H9 (cell line): ENCODE data around the gene DCAF6. TPM values are rescaled to one million over a fixed set of nuclear protein-coding genes. Genes with fewer than 3 reads are reported as not detected.
A peak's percentile ranks its signal among the peaks of the same experiment; 100 is the strongest.

Experiments
- DNase-seq: peaks from one replicate; pipeline ENCODE4 v3.0.0-alpha.2; 2017
- H2AFZ ChIP-seq: one replicate; pipeline ENCODE4 v1.6.1; 2013; ENCODE audit warnings: mild to moderate bottlenecking, low read length, control low read depth, moderate library complexity
- H2AK5ac ChIP-seq: 2 replicates; pipeline ENCODE4 v1.6.1; 2013; ENCODE audit warnings: low read length, control low read depth, mixed read lengths; ENCODE audit not compliant: insufficient read length
- H2BK120ac ChIP-seq: one replicate; pipeline ENCODE4 v1.6.1; 2013; ENCODE audit warnings: low read depth, mild to moderate bottlenecking, low read length, control low read depth, inconsistent platforms; ENCODE audit not compliant: poor library complexity, severe bottlenecking
- H2BK12ac ChIP-seq: 2 replicates; pipeline ENCODE4 v1.6.1; 2013; ENCODE audit warnings: low read length, control low read depth, mixed read lengths, low read depth; ENCODE audit not compliant: insufficient read length
- H2BK15ac ChIP-seq: 2 replicates; pipeline ENCODE4 v1.6.1; 2013; ENCODE audit warnings: low read depth, low read length, control low read depth
- H2BK20ac ChIP-seq: one replicate; pipeline ENCODE4 v1.6.1; 2013; ENCODE audit warnings: low read depth, mild to moderate bottlenecking, low read length, control low read depth, inconsistent platforms; ENCODE audit not compliant: poor library complexity, severe bottlenecking
- H2BK5ac ChIP-seq: 2 replicates; pipeline ENCODE4 v1.6.1; 2013; ENCODE audit warnings: low read length, control low read depth, mixed read lengths; ENCODE audit not compliant: insufficient read length
- H3K14ac ChIP-seq: 2 replicates; pipeline ENCODE4 v1.6.1; 2013; ENCODE audit warnings: low read length, control low read depth; ENCODE audit not compliant: insufficient read depth
- H3K18ac ChIP-seq: 2 replicates; pipeline ENCODE4 v1.6.1; 2013; ENCODE audit warnings: low read depth, mild to moderate bottlenecking, mixed read lengths, low read length, control low read depth; ENCODE audit not compliant: insufficient read length
- H3K23ac ChIP-seq: 2 replicates; pipeline ENCODE4 v1.6.1; 2013; ENCODE audit warnings: low read length, control low read depth, mixed read lengths, low read depth; ENCODE audit not compliant: insufficient read length
- H3K23me2 ChIP-seq: 2 replicates; pipeline ENCODE4 v1.6.1; 2013; ENCODE audit warnings: low read depth, mild to moderate bottlenecking, mixed read lengths, low read length, control low read depth; ENCODE audit not compliant: insufficient read length, poor library complexity, severe bottlenecking
- H3K27ac ChIP-seq: 2 replicates; pipeline ENCODE4 v1.5.1; 2013; ENCODE audit warnings: low read length, control low read depth, mixed read lengths, low read depth; ENCODE audit not compliant: insufficient read length
- H3K27me3 ChIP-seq: 2 replicates; pipeline ENCODE4 v1.6.1; 2013; ENCODE audit warnings: low read length, control low read depth, inconsistent platforms; ENCODE audit not compliant: insufficient read depth
- H3K4ac ChIP-seq: 2 replicates; pipeline ENCODE4 v1.6.1; 2013; ENCODE audit warnings: low read depth, mild to moderate bottlenecking, control low read depth, inconsistent platforms, low read length, moderate library complexity
- H3K4me1 ChIP-seq: 2 replicates; pipeline ENCODE4 v1.6.1; 2013; ENCODE audit warnings: low read length, control low read depth, inconsistent platforms; ENCODE audit not compliant: insufficient read depth
- H3K4me2 ChIP-seq: 2 replicates; pipeline ENCODE4 v1.6.1; 2013; ENCODE audit warnings: low read length, control low read depth, mixed read lengths; ENCODE audit not compliant: insufficient read length, insufficient read depth
- H3K56ac ChIP-seq: 2 replicates; pipeline ENCODE4 v1.6.1; 2013; ENCODE audit warnings: low read depth, mild to moderate bottlenecking, mixed read lengths, low read length, control low read depth; ENCODE audit not compliant: insufficient read length
- H3K79me1 ChIP-seq: 2 replicates; pipeline ENCODE4 v1.6.1; 2013; ENCODE audit warnings: low read depth, mild to moderate bottlenecking, moderate library complexity, low read length, control low read depth, inconsistent platforms; ENCODE audit not compliant: insufficient read depth, poor library complexity, severe bottlenecking
- H3K79me2 ChIP-seq: 2 replicates; pipeline ENCODE4 v1.6.1; 2013; ENCODE audit warnings: low read length, control low read depth, inconsistent platforms; ENCODE audit not compliant: insufficient read depth
- H3K9ac ChIP-seq: 2 replicates; pipeline ENCODE4 v1.6.1; 2013; ENCODE audit warnings: low read length, control low read depth, mixed read lengths; ENCODE audit not compliant: insufficient read length; ENCODE audit errors: extremely low read depth
- H3K9me3 ChIP-seq: one replicate; pipeline ENCODE4 v1.6.1; 2013; ENCODE audit warnings: low read depth, low read length, inconsistent platforms; ENCODE audit not compliant: control insufficient read depth
- H3T11ph ChIP-seq: one replicate; pipeline ENCODE4 v1.6.1; 2013; ENCODE audit warnings: mild to moderate bottlenecking, low read length, control low read depth, inconsistent platforms
- H4K20me1 ChIP-seq: one replicate; pipeline ENCODE4 v1.6.1; 2013; ENCODE audit not compliant: control insufficient read depth, insufficient read length, insufficient read depth
- H4K5ac ChIP-seq: 2 replicates; pipeline ENCODE4 v1.6.1; 2013; ENCODE audit warnings: low read depth, mild to moderate bottlenecking, mixed read lengths, low read length, control low read depth; ENCODE audit not compliant: insufficient read length
- H4K8ac ChIP-seq: replicated peaks from 2 replicates; pipeline ENCODE4 v1.6.1; 2013; ENCODE audit warnings: low read length, control low read depth, mixed read lengths, low read depth; ENCODE audit not compliant: insufficient read length
- H4K91ac ChIP-seq: 2 replicates; pipeline ENCODE4 v1.6.1; 2013; ENCODE audit warnings: low read depth, mild to moderate bottlenecking, moderate library complexity, mixed read lengths, low read length, control low read depth; ENCODE audit not compliant: insufficient read length
- H3K27ac Mint-ChIP-seq, 3 experiments: 2 replicates in 2 of 3; 3 replicates in 1 of 3; pipeline ENCODE4 v1.8.0; 2020 to 2021; ENCODE audit warnings: mixed read lengths in 3 of 3, mild to moderate bottlenecking in 1 of 3, moderate library complexity in 1 of 3
- H3K27me3 Mint-ChIP-seq: 2 replicates; pipeline ENCODE4 v1.8.0; 2021; ENCODE audit warnings: low read depth, mild to moderate bottlenecking, moderate library complexity, mixed read lengths
- H3K36me3 Mint-ChIP-seq, 3 experiments: 2 replicates in 2 of 3; 3 replicates in 1 of 3; pipeline ENCODE4 v1.8.0; 2020 to 2021; ENCODE audit warnings: low read depth in 3 of 3, mixed read lengths in 3 of 3; ENCODE audit not compliant: insufficient read depth in 1 of 3
- H3K4me1 Mint-ChIP-seq, 2 experiments: 2 replicates each; pipeline ENCODE4 v1.8.0; 2020; ENCODE audit warnings: mixed read lengths in 2 of 2
- H3K4me3 Mint-ChIP-seq, 2 experiments: 2 replicates in 1 of 2; 3 replicates in 1 of 2; pipeline ENCODE4 v1.8.0; 2020 to 2021; ENCODE audit warnings: mild to moderate bottlenecking in 2 of 2, mixed read lengths in 2 of 2, moderate library complexity in 1 of 2
- H3K9me3 Mint-ChIP-seq, 2 experiments: 2 replicates in 1 of 2; 3 replicates in 1 of 2; pipeline ENCODE4 v1.8.0; 2020; ENCODE audit warnings: mild to moderate bottlenecking in 2 of 2, mixed read lengths in 2 of 2, moderate library complexity in 1 of 2
- CTCF ChIP-seq: fragments of 200-600 bp; sonication (generic); conservative IDR thresholded peaks from 3 replicates; pipeline ENCODE4 v1.8.0; 2021; ENCODE audit warnings: antibody characterized with exemption, mild to moderate bottlenecking
- WGBS: extraction: QIAGEN DNeasy Blood & Tissue Kit; methylation state at CpG from one replicate; pipeline ENCODE4 v1.1.7; 2013; ENCODE audit warnings: missing lambda C conversion rate, low lambda C conversion rate, mixed read lengths; ENCODE audit not compliant: insufficient read length; ENCODE audit errors: extremely low coverage; 5-methylcytosine and 5-hydroxymethylcytosine counted together
- total RNA-seq: library from RNA; stranded (reverse); gene quantifications from 2 replicates; pipeline ENCODE4 v1.2.1, GENCODE V29; 2021

DCAF6 gene
- total RNA-seq, 1 experiment from 2014 or later: 16.0 TPM

GRCh38 chr1:167904652-167905130, 31.8 kb upstream of the DCAF6 start:
- no peak overlapping the region for H2BK120ac ChIP-seq
- peaks cover 16 to 17% of the 10 kb centered on the region in 2 experiments for H3K4me1 Mint-ChIP-seq
- WGBS: no CpG with 5 or more reads among the region's 4 CpGs
- H2AK5ac ChIP-seq: no peak overlapping the region
- no peak overlapping the region for H3K56ac ChIP-seq
- H3K9me3 Mint-ChIP-seq: peaks cover 7 to 12% of the 10 kb centered on the region in 2 experiments
- H2BK12ac ChIP-seq: no peak overlapping the region
- peaks cover 0 to 13% (median 6%) of the 10 kb centered on the region in 3 experiments; a peak in 6 of 7 replicates for H3K36me3 Mint-ChIP-seq
- no peaks in the 10 kb centered on the region for H3K23me2 ChIP-seq
- no peak overlapping the region for H3K4me2 ChIP-seq
- H3K27me3 Mint-ChIP-seq: no peaks in the 10 kb centered on the region
- H4K8ac ChIP-seq: no peak overlapping the region
- H3K4ac ChIP-seq: no peak overlapping the region
- H3K4me1 ChIP-seq: no peaks in the 10 kb centered on the region; the same call in 1 of the 2 replicates
- H3K18ac ChIP-seq: no peak overlapping the region
- H3K27ac ChIP-seq: no peak overlapping the region
- no peak overlapping the region for H2BK20ac ChIP-seq
- H2BK5ac ChIP-seq: no peak overlapping the region
- TF ChIP-seq CTCF: no peak
- no peak overlapping the region for H2AFZ ChIP-seq
- no peak overlapping the region for H2BK15ac ChIP-seq
- no peak overlapping the region for H4K5ac ChIP-seq
- H3K23ac ChIP-seq: no peak overlapping the region
- no peak overlapping the region for H3K14ac ChIP-seq
- no peaks in the 10 kb centered on the region for H3K79me2 ChIP-seq
- H3K27ac Mint-ChIP-seq: peak overlapping the region in 1 of 3 experiments; percentile 4; a peak in 2 of 7 replicates
- H3K4me3 Mint-ChIP-seq: no peak overlapping the region
- no peaks in the 10 kb centered on the region for H3K27me3 ChIP-seq
- no peaks in the 10 kb centered on the region for H3K79me1 ChIP-seq
- no peaks in the 10 kb centered on the region for H4K20me1 ChIP-seq
- H3K9ac ChIP-seq: no peak overlapping the region
- DNase-seq: no peak
- peaks cover 7% of the 10 kb centered on the region for H3K9me3 ChIP-seq
- H3T11ph ChIP-seq: no peak overlapping the region
- H4K91ac ChIP-seq: no peak overlapping the region
